NCI-H69 (cell line): ENCODE results near the gene ARFRP1.
A peak's percentile ranks its signal among the peaks of the same experiment; 100 is the strongest.

ENCODE experiments used
- DNase-seq: peaks from one replicate; lab custom pipeline; 2025; lab: John Stamatoyannopoulos, UW

Gene ARFRP1

GRCh38 chr20:63701329-63702035 is 6.3 kb downstream of the ARFRP1 start:
- peak; percentile 17 for DNase-seq

- no peak for DNase-seq
Measured at GRCh38 chr20:63701051-63701328, 6.8 kb downstream of the ARFRP1 start.

- DNase-seq: no peak
Measured at GRCh38 chr20:63700199-63701050, 7.4 kb downstream of the ARFRP1 start.

GRCh38 chr20:63699466-63700198 is 8.1 kb downstream of the ARFRP1 start:
- DNase-seq: no peak

GRCh38 chr20:63698739-63699465 is 8.9 kb downstream of the ARFRP1 start:
- DNase-seq: peak; percentile 20

- no peak for DNase-seq
Measured at GRCh38 chr20:63697868-63698545, 9.8 kb downstream of the ARFRP1 start.

- peak; percentile 32 for DNase-seq
Measured at GRCh38 chr20:63697357-63697867, 10.4 kb downstream of the ARFRP1 start.

- no peak for DNase-seq
Measured at GRCh38 chr20:63696628-63697356, 11.0 kb downstream of the ARFRP1 start, which contains the start of gene TNFRSF6B. Gene TNFRSF6B (plus strand): TSS chr20:63696652. CDS start chr20:63696768, 116 bp downstream.

- DNase-seq: peak; percentile 24
Measured at GRCh38 chr20:63696306-63696627, 11.5 kb downstream of the ARFRP1 start.

- DNase-seq: no peak
Measured at GRCh38 chr20:63695424-63696305, 12.1 kb downstream of the ARFRP1 start.

GRCh38 chr20:63694584-63695423 is 13.0 kb downstream of the ARFRP1 start:
- no peak for DNase-seq

GRCh38 chr20:63693733-63694583 is 13.8 kb downstream of the ARFRP1 start:
- no peak for DNase-seq

- DNase-seq: no peak
Measured at GRCh38 chr20:63693083-63693732, 14.6 kb downstream of the ARFRP1 start.

- DNase-seq: no peak
Measured at GRCh38 chr20:63692436-63693082, 15.2 kb downstream of the ARFRP1 start.

GRCh38 chr20:63691711-63692435 is 15.9 kb downstream of the ARFRP1 start:
- DNase-seq: no peak
